ENCODE measurements around the gene CPLX1. TPM values are rescaled to one million over a fixed set of nuclear protein-coding genes. Genes with fewer than 3 reads are reported as not detected.

CPLX1 gene
- total RNA-seq, 1 donor from 2014 or later, result 4.8 TPM

- Histone ChIP-seq H3K27me3 (ENCODE audit: low read depth) (no peaks in the 10 kb centered on the region), H3K9me3 (replicated peaks) (no peaks in the 10 kb centered on the region), H3K4me3 (no peak overlapping the region), H3K27ac (replicated peaks) (peak overlapping the region; percentile 5), H3K36me3 (peaks cover 86% of the 10 kb centered on the region), H3K4me1 (peaks cover 50% of the 10 kb centered on the region)
- DNase-seq, result no peak
- no peak for TF ChIP-seq CTCF (IDR thresholded peaks at IDR 0.05; ENCODE audit: borderline replicate concordance)
- intact Hi-C loops (cut with micrococcal nuclease), result no loop called here
Observed at GRCh38 chr4:766559-767283, 59.2 kb downstream of the CPLX1 start.

GRCh38 chr4:766152-766515 lies 59.8 kb downstream of the CPLX1 start:
- Histone ChIP-seq H3K27ac (replicated peaks) (peak overlapping the region; percentile 5), H3K9me3 (replicated peaks) (no peaks in the 10 kb centered on the region), H3K36me3 (peaks cover 92% of the 10 kb centered on the region), H3K4me1 (peaks cover 45% of the 10 kb centered on the region), H3K27me3 (ENCODE audit: low read depth) (no peaks in the 10 kb centered on the region), H3K4me3 (no peak overlapping the region)
- TF ChIP-seq CTCF (IDR thresholded peaks at IDR 0.05; ENCODE audit: borderline replicate concordance), result no peak
- intact Hi-C loops (cut with micrococcal nuclease), result no loop called here
- no peak for DNase-seq

GRCh38 chr4:764405-765169 lies 61.3 kb downstream of the CPLX1 start:
- Histone ChIP-seq H3K4me3 (no peak overlapping the region), H3K36me3 (peaks cover 89% of the 10 kb centered on the region), H3K27me3 (ENCODE audit: low read depth) (no peaks in the 10 kb centered on the region), H3K27ac (replicated peaks) (no peak overlapping the region), H3K9me3 (replicated peaks) (no peaks in the 10 kb centered on the region), H3K4me1 (peaks cover 41% of the 10 kb centered on the region)
- no peak for TF ChIP-seq CTCF (IDR thresholded peaks at IDR 0.05; ENCODE audit: borderline replicate concordance)
- intact Hi-C loops (cut with micrococcal nuclease), result no loop called here
- no peak for DNase-seq

GRCh38 chr4:763922-764321 lies 62.0 kb downstream of the CPLX1 start:
- Histone ChIP-seq H3K36me3 (peaks cover 82% of the 10 kb centered on the region), H3K9me3 (replicated peaks) (no peaks in the 10 kb centered on the region), H3K27me3 (ENCODE audit: low read depth) (no peaks in the 10 kb centered on the region), H3K4me1 (peaks cover 34% of the 10 kb centered on the region), H3K27ac (replicated peaks) (no peak overlapping the region), H3K4me3 (no peak overlapping the region)
- intact Hi-C loops (cut with micrococcal nuclease), result no loop called here
- no peak for DNase-seq
- no peak for TF ChIP-seq CTCF (IDR thresholded peaks at IDR 0.05; ENCODE audit: borderline replicate concordance)

GRCh38 chr4:763191-763810 lies 62.6 kb downstream of the CPLX1 start:
- Histone ChIP-seq H3K4me3 (no peak overlapping the region), H3K27ac (replicated peaks) (no peak overlapping the region), H3K36me3 (peaks cover 76% of the 10 kb centered on the region), H3K4me1 (peaks cover 31% of the 10 kb centered on the region), H3K9me3 (replicated peaks) (no peaks in the 10 kb centered on the region), H3K27me3 (ENCODE audit: low read depth) (no peaks in the 10 kb centered on the region)
- no peak for TF ChIP-seq CTCF (IDR thresholded peaks at IDR 0.05; ENCODE audit: borderline replicate concordance)
- intact Hi-C loops (cut with micrococcal nuclease), result no loop called here
- no peak for DNase-seq

Measured in left ventricle myocardium inferior (tissue), 1 donor.